ENCODE results near the gene RSRC1. TPM values are rescaled to one million over a fixed set of nuclear protein-coding genes. Genes with fewer than 3 reads are reported as not detected.

The RSRC1 gene
- total RNA-seq, 1 donor from 2014 or later, result 28.5 TPM

DNA sequence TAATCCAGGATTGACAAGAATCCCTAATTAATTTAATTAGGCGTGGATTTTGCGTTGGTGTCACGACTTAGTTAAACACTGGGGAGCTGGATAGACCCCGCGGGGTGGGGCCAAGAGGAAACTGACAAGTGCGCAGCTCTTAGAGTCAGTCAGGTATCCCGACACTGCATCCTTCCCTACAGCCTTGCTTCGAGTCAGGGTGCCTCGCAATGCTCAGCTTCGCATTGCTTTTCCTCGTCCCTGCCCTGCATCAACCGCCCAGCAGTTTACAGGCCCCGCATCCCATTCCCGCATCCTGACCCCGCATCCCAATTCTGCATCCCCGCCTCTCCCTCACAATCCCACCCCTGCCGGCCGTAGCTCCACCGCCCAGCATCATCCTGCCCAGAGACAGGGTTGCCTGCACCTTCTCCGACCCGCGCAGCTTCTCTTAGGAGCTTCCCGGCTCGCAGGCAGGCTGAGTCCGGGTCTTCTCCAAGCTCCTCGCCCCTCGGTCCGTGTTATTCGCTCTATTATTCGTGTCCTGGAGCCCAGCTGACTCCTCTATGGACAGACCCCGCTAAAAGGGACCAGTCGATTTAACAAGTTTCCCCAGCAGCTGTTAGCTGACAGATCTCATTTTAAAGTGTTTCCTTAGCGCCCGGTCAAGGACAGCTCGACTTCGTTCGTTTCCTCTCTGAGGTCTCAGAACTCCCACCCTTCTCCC is 3.0 kb upstream of the RSRC1 start:
- FAIRE-seq, result no peak

DNA sequence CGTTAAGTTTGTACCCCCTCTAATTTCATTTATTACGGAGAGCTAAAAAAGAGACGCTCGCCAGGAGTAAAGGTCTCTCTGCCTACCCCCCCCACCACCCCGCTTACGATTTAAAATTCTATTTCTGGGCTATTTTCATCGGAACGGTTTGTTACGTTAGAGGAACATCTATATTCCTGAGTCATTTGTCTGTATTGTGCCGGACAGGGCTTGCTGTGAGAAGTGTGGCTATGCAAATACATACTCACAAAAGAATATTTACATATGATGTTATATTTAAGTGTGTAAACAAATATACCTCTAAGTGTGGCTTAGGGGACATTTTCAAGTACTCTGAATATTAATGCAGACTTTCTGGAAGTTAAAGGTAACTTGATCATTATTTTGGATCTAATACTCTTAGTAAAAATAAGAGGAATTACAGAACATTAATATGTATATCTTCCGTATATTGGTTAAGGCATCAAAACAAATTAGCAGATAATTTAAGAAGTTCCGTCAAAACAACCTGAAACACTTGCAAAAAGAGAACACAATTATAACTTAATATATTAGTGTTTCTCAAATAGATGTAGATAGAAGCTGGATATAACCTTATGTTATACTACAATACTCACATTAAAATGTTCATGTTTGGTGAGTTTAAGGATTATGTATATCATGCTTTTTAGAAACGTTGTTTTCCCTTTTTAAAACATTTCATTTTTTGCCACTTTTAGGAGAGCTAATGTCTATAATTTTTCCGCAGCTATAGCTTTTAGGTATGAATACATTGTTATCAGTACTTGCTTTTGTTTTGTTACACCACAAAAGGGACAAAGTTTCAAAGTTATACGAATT is 2.1 kb upstream of the RSRC1 start:
- Histone ChIP-seq H3K4me2 (ENCODE audit: low read length) (no peak overlapping the region), H3K27me3 (ENCODE audit: insufficient read depth, low read length) (peaks cover 58% of the 10 kb centered on the region), H4K20me1 (ENCODE audit: insufficient read depth, low read length) (no peaks in the 10 kb centered on the region), H3K9ac (ENCODE audit: low read length) (no peak overlapping the region), H3K4me3 (ENCODE audit: insufficient read depth, low read depth, low read length) (no peak overlapping the region), H3K9me3 (ENCODE audit: insufficient read depth, low read depth, low read length) (no peaks in the 10 kb centered on the region), H3K79me2 (ENCODE audit: insufficient read depth, low read length) (peaks cover 21% of the 10 kb centered on the region), H3K27ac (ENCODE audit: low read depth, low read length) (no peak overlapping the region), H2AFZ (ENCODE audit: low read depth, low read length) (no peak overlapping the region), H3K4me1 (ENCODE audit: insufficient read depth, low read length) (peaks cover 16% of the 10 kb centered on the region), H3K36me3 (ENCODE audit: insufficient read depth, low read length) (no peaks in the 10 kb centered on the region)
- TF ChIP-seq EZH2 (IDR thresholded peaks at IDR 0.05; ENCODE audit: insufficient read depth, low read length) (no peak), CTCF (IDR thresholded peaks at IDR 0.05; ENCODE audit: insufficient read depth, low read depth, low read length) (no peak)
- Mint-ChIP-seq H3K9me3 (ENCODE audit: unreplicated experiment) (no peaks in the 10 kb centered on the region), H3K36me3 (ENCODE audit: low read depth, unreplicated experiment) (peaks cover 1% of the 10 kb centered on the region), H3K4me1 (ENCODE audit: low read depth, unreplicated experiment) (peaks cover 14% of the 10 kb centered on the region), H3K27me3 (ENCODE audit: low read depth, unreplicated experiment) (peaks cover 50% of the 10 kb centered on the region), H3K4me3 (ENCODE audit: unreplicated experiment) (peak overlapping the region; percentile 61), H3K27ac (ENCODE audit: unreplicated experiment) (no peak overlapping the region)
- FAIRE-seq (no peak), DNase-seq (ENCODE audit: low read depth) (no peak)

More for the DNA sequence above, 3.0 kb upstream of the RSRC1 start:
- Histone ChIP-seq H3K27me3 (ENCODE audit: insufficient read depth, low read length) (peaks cover 67% of the 10 kb centered on the region), H3K9me3 (ENCODE audit: insufficient read depth, low read depth, low read length) (no peaks in the 10 kb centered on the region), H3K36me3 (ENCODE audit: insufficient read depth, low read length) (no peaks in the 10 kb centered on the region), H3K9ac (ENCODE audit: low read length) (no peak overlapping the region), H2AFZ (ENCODE audit: low read depth, low read length) (no peak overlapping the region), H3K79me2 (ENCODE audit: insufficient read depth, low read length) (peaks cover 12% of the 10 kb centered on the region), H3K4me3 (ENCODE audit: insufficient read depth, low read depth, low read length) (no peak overlapping the region), H3K4me1 (ENCODE audit: insufficient read depth, low read length) (peaks cover 16% of the 10 kb centered on the region), H3K4me2 (ENCODE audit: low read length) (peak overlapping the region; percentile 32), H3K27ac (ENCODE audit: low read depth, low read length) (no peak overlapping the region), H4K20me1 (ENCODE audit: insufficient read depth, low read length) (no peaks in the 10 kb centered on the region)
- no peak for TF ChIP-seq CTCF (IDR thresholded peaks at IDR 0.05; ENCODE audit: insufficient read depth, low read depth, low read length)
- peak; percentile 99 for TF ChIP-seq EZH2 (IDR thresholded peaks at IDR 0.05; ENCODE audit: insufficient read depth, low read length)
- peak overlapping the region; percentile 61 for H3K4me3 Mint-ChIP-seq (ENCODE audit: unreplicated experiment)
- peak overlapping the region; percentile 1 for H3K27ac Mint-ChIP-seq (ENCODE audit: unreplicated experiment)
- peaks cover 59% of the 10 kb centered on the region for H3K27me3 Mint-ChIP-seq (ENCODE audit: low read depth, unreplicated experiment)
- peaks cover 1% of the 10 kb centered on the region for H3K36me3 Mint-ChIP-seq (ENCODE audit: low read depth, unreplicated experiment)
- peaks cover 16% of the 10 kb centered on the region for H3K4me1 Mint-ChIP-seq (ENCODE audit: low read depth, unreplicated experiment)
- peaks cover 3% of the 10 kb centered on the region for H3K9me3 Mint-ChIP-seq (ENCODE audit: unreplicated experiment)
- DNase-seq (ENCODE audit: low read depth), result no peak

All from astrocyte (in vitro differentiated cells and primary cell).